ENCODE data around the gene KLHL33.

Gene KLHL33

DNA sequence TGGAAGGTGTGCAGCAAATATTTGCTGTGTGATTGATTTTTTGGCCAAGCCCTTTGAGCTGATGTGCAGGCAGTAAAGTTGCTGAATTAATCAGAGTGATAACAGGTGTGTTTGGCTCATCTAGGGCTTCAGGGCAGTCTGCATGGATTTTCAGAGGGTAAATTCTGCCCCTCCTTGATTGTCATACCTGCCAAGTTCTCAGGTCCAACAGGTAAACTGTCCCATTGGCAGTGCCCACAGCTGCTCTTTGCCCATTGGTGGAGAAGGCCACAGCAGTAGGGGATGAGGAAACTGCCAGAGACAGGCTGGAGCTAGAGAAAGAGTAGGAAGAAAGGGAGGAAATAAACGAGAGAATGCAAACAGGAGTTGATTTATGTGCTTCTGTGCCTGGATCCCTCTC lies 56.2 kb downstream of the KLHL33 start:
- FAIRE-seq (no peak), DNase-seq (ENCODE audit: low spot score) (no peak)

DNA sequence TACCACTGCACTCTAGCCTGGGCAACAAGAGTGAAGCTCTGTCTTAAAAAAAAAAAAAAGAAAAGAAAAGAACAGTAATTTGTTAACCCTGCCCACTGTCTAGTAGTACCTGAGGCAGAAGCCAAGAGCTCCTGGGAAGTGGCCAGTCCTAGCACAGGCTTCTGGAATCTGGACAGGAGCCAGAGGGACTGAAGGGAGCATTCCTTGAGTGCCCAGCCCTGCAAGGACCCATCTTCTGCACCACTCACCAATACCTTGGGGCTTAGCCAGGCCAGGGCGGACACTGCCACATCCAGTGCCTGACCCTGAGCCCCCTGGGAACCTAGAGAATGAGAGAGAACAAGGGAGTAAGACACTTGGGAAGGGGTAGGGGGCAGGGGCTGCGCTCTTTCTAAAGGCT lies 58.8 kb downstream of the KLHL33 start:
- no peak for FAIRE-seq
- DNase-seq (ENCODE audit: low spot score), result no peak

DNA sequence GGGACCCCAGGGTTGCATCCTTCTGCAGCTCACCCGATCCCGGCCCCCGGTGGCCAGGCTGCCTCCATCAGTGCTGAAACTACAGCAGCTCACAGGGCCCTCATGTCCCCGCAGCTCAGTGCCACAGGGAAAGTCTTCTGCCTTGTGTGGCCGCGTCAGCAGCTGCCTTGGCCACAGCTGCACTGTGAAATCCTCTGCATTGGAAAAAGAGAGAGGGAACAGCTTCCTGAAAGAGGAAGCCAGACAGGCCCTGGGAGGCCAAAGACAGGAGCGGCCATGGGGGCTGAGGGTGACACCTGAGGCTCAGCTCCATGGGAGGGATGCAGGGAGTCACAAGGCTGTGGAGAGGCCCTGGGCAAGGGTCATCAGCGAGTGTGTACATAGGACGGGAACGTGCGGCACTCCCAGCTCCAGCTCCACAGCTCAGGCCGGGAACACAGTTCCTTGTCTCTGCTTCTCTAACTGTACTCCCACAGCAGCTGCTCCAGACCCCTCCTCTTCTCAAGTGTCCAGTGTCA lies 59.8 kb downstream of the KLHL33 start:
- no peak for DNase-seq (ENCODE audit: low spot score)
- FAIRE-seq, result no peak

All from RCC 7860 (cell line).